ENCODE results near the gene LARGE2. TPM values are rescaled to one million over a fixed set of nuclear protein-coding genes. Genes with fewer than 3 reads are reported as not detected.

The LARGE2 gene
- total and polyA plus RNA-seq, 2 experiments from 2014 or later = not detected

DNA sequence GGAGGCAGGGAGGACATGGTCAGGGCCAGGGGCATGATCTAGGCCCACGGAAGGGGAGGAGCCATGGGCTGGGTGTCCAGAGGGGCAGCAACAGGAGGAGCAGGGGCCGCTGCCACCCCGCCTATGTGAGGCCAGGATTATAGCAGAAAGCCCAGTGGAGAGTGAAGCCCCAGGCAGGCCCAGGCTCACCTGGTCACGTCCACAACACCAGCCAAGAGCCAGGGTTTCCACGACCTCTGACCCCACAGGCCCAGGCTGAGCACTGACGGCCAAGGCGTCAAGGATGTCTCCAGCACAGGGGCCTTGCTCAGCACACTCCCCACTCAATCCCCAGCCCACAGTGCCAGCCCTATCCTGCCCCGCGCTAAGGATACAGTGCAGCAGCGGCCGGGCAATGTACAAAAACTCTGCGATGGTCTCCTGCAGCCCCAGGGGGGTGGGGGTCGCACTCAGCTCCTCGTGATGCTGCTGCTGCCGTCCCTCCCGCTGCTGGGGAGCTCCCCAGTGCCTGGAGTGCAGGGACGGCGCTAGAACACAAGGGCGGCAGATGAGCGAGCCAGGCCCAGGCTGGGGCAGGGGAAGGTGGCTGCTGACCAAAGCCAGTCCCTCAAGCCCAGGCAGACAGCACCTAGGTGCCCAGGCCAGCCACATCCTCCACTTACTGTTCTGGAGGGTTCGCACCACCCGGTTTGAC is 8.4 kb upstream of the LARGE2 start:
- H3F3A ChIP-seq (ENCODE audit: insufficient read depth) = no peaks in the 10 kb centered on the region
- no peak overlapping the region for H3K4me3 ChIP-seq
- in situ Hi-C loops (cut with MboI) = no loop called here
- H2AFZ ChIP-seq = no peak overlapping the region
- no peak overlapping the region for H3K27ac ChIP-seq
- H3K9me2 ChIP-seq (ENCODE audit: insufficient read depth) = no peaks in the 10 kb centered on the region
- TF ChIP-seq EZH2phosphoT487 (IDR thresholded peaks at IDR 0.05; ENCODE audit: insufficient read depth, low read depth) = no peak
- no peak for TF ChIP-seq EZH2 (IDR thresholded peaks at IDR 0.05; ENCODE audit: insufficient read depth, poor library complexity, severe bottlenecking)
- no peaks in the 10 kb centered on the region; the same call in 1 of the 2 replicates for H3K36me3 ChIP-seq (ENCODE audit: low read depth)
- peaks cover 22% of the 10 kb centered on the region for H3K79me2 ChIP-seq (ENCODE audit: insufficient read depth)
- 77 to 80% methylated on average over 21 to 22 of the region's 22 CpGs for WGBS, 2 experiments (ENCODE audit: low coverage in 1 of 2, low lambda C conversion rate in 2 of 2, missing lambda C conversion rate in 2 of 2)
- DNase-seq = no peak
- no peaks in the 10 kb centered on the region for H3K27me3 ChIP-seq (replicated peaks; ENCODE audit: insufficient read depth)
- no peaks in the 10 kb centered on the region for H4K20me1 ChIP-seq (ENCODE audit: insufficient read depth)
- H3K4me2 ChIP-seq (ENCODE audit: unreplicated experiment) = no peak overlapping the region
- no peaks in the 10 kb centered on the region for H3K9me3 ChIP-seq (ENCODE audit: low read depth)
- no peak overlapping the region for H3K9ac ChIP-seq
- H3K4me1 ChIP-seq (ENCODE audit: insufficient read depth) = peaks cover 7% of the 10 kb centered on the region

GRCh38 chr11:45915446-45915845 is 7.0 kb upstream of the LARGE2 start:
- H3K79me2 ChIP-seq (ENCODE audit: insufficient read depth) = peaks cover 22% of the 10 kb centered on the region
- no peak overlapping the region for H3K4me2 ChIP-seq (ENCODE audit: unreplicated experiment)
- no peak overlapping the region for H3K9ac ChIP-seq
- H3K4me1 ChIP-seq (ENCODE audit: insufficient read depth) = peaks cover 7% of the 10 kb centered on the region
- in situ Hi-C loops (cut with MboI) = no loop called here
- no peak overlapping the region for H3K4me3 ChIP-seq
- H4K20me1 ChIP-seq (ENCODE audit: insufficient read depth) = no peaks in the 10 kb centered on the region
- H3K9me2 ChIP-seq (ENCODE audit: insufficient read depth) = no peaks in the 10 kb centered on the region
- WGBS, 2 experiments (ENCODE audit: low coverage in 1 of 2, low lambda C conversion rate in 2 of 2, missing lambda C conversion rate in 2 of 2) = 82 to 85% methylated on average over 13 of the region's 13 CpGs
- no peak for TF ChIP-seq EZH2phosphoT487 (IDR thresholded peaks at IDR 0.05; ENCODE audit: insufficient read depth, low read depth)
- TF ChIP-seq EZH2 (IDR thresholded peaks at IDR 0.05; ENCODE audit: insufficient read depth, poor library complexity, severe bottlenecking) = no peak
- no peaks in the 10 kb centered on the region; the same call in 1 of the 2 replicates for H3K36me3 ChIP-seq (ENCODE audit: low read depth)
- no peaks in the 10 kb centered on the region for H3K27me3 ChIP-seq (replicated peaks; ENCODE audit: insufficient read depth)
- no peaks in the 10 kb centered on the region for H3K9me3 ChIP-seq (ENCODE audit: low read depth)
- no peak overlapping the region for H2AFZ ChIP-seq
- DNase-seq = no peak
- H3K27ac ChIP-seq = no peak overlapping the region
- H3F3A ChIP-seq (ENCODE audit: insufficient read depth) = no peaks in the 10 kb centered on the region

GRCh38 chr11:45917286-45917622 is 5.2 kb upstream of the LARGE2 start:
- in situ Hi-C loops (cut with MboI) = no loop called here
- H3K79me2 ChIP-seq (ENCODE audit: insufficient read depth) = peaks cover 22% of the 10 kb centered on the region
- H3K27me3 ChIP-seq (replicated peaks; ENCODE audit: insufficient read depth) = no peaks in the 10 kb centered on the region
- no peaks in the 10 kb centered on the region; the same call in 1 of the 2 replicates for H3K36me3 ChIP-seq (ENCODE audit: low read depth)
- peak overlapping the region; percentile 97 for H2AFZ ChIP-seq
- peak overlapping the region; percentile 98 for H3K9ac ChIP-seq
- peak; percentile 30 for DNase-seq
- H3K9me3 ChIP-seq (ENCODE audit: low read depth) = no peaks in the 10 kb centered on the region
- no peaks in the 10 kb centered on the region for H4K20me1 ChIP-seq (ENCODE audit: insufficient read depth)
- H3F3A ChIP-seq (ENCODE audit: insufficient read depth) = no peaks in the 10 kb centered on the region
- no peak for TF ChIP-seq EZH2 (IDR thresholded peaks at IDR 0.05; ENCODE audit: insufficient read depth, poor library complexity, severe bottlenecking)
- no peak for TF ChIP-seq EZH2phosphoT487 (IDR thresholded peaks at IDR 0.05; ENCODE audit: insufficient read depth, low read depth)
- peak overlapping the region; percentile 94 for H3K4me2 ChIP-seq (ENCODE audit: unreplicated experiment)
- peaks cover 7% of the 10 kb centered on the region for H3K4me1 ChIP-seq (ENCODE audit: insufficient read depth)
- H3K9me2 ChIP-seq (ENCODE audit: insufficient read depth) = no peaks in the 10 kb centered on the region
- H3K27ac ChIP-seq = peak overlapping the region; percentile 72
- H3K4me3 ChIP-seq = peak overlapping the region; percentile 99
- WGBS, 2 experiments (ENCODE audit: low coverage in 1 of 2, low lambda C conversion rate in 2 of 2, missing lambda C conversion rate in 2 of 2) = 6 to 9% methylated on average over 11 to 15 of the region's 16 CpGs

- TF ChIP-seq EZH2 (IDR thresholded peaks at IDR 0.05; ENCODE audit: insufficient read depth, poor library complexity, severe bottlenecking) (no peak), EZH2phosphoT487 (IDR thresholded peaks at IDR 0.05; ENCODE audit: insufficient read depth, low read depth) (no peak)
- no peaks in the 10 kb centered on the region for H3F3A ChIP-seq (ENCODE audit: insufficient read depth)
- in situ Hi-C loops (cut with MboI) = no loop called here
Measured at GRCh38 chr11:45917623-45918330, 4.7 kb upstream of the LARGE2 start, which contains the start of gene PEX16. Gene PEX16 (minus strand): TSS chr11:45917877. CDS start chr11:45917811, 66 bp downstream.

More at GRCh38 chr11:45917623-45918330, 4.7 kb upstream of the LARGE2 start, which contains the start of gene PEX16:
- no peaks in the 10 kb centered on the region; the same call in 1 of the 2 replicates for H3K36me3 ChIP-seq (ENCODE audit: low read depth)
- H4K20me1 ChIP-seq (ENCODE audit: insufficient read depth) = no peaks in the 10 kb centered on the region
- H3K9me3 ChIP-seq (ENCODE audit: low read depth) = no peaks in the 10 kb centered on the region
- no peaks in the 10 kb centered on the region for H3K9me2 ChIP-seq (ENCODE audit: insufficient read depth)
- H3K27me3 ChIP-seq (replicated peaks; ENCODE audit: insufficient read depth) = 0 out of 2 replicates have a peak, but pooled peaks cover 5% of the 10 kb centered on the region
- peak within 1 kb of the TSS; percentile 72 for H3K27ac ChIP-seq
- 1 to 2% methylated on average over 45 of the region's 45 CpGs for WGBS, 2 experiments (ENCODE audit: low coverage in 1 of 2, low lambda C conversion rate in 2 of 2, missing lambda C conversion rate in 2 of 2)
- H3K4me2 ChIP-seq (ENCODE audit: unreplicated experiment) = peak within 1 kb of the TSS; percentile 94
- H3K9ac ChIP-seq = peak within 1 kb of the TSS; percentile 98
- peak within 1 kb of the TSS; percentile 99 for H3K4me3 ChIP-seq
- DNase-seq = peak; percentile 99
- peaks cover 22% of the 10 kb centered on the region for H3K79me2 ChIP-seq (ENCODE audit: insufficient read depth)
- peak within 1 kb of the TSS; percentile 97 for H2AFZ ChIP-seq
- H3K4me1 ChIP-seq (ENCODE audit: insufficient read depth) = peaks cover 7% of the 10 kb centered on the region

Data from GM23248 (cell line).